H1 (cell line): ENCODE measurements around the gene EFEMP1. TPM values are rescaled to one million over a fixed set of nuclear protein-coding genes. Genes with fewer than 3 reads are reported as not detected.

Source experiments
- CTCF ChIA-PET: fragments of 300-600 bp; sonication (Branson Sonifier 250); formaldehyde crosslinking; loops from one replicate; lab custom pipeline; 2021; ENCODE audit not compliant: partially characterized antibody; lab: Charles Lee
- POLR2A ChIA-PET: fragments of 300-600 bp; sonication (Branson Sonifier 250); formaldehyde crosslinking; loops from one replicate; lab custom pipeline; 2021; ENCODE audit warnings: inconsistent platforms; ENCODE audit not compliant: partially characterized antibody; lab: Charles Lee
- DNase-seq, 2 experiments: peaks; one replicate each; pipeline versions ENCODE4 v3.0.0 to v3.0.0-alpha.2; 2010 to 2022; ENCODE audit warnings: low spot score in 2 of 2, low read depth in 1 of 2, mixed read lengths in 1 of 2
- FAIRE-seq: peaks from 2 replicates; lab custom pipeline; 2011; peaks lifted over from hg19 to GRCh38; lab: Jason Lieb, UNC
- H2AFZ ChIP-seq: 2 replicates; pipeline ENCODE4 v1.8.1; 2012; ENCODE audit warnings: low read length, inconsistent platforms
- H2AK5ac ChIP-seq: 2 replicates; pipeline ENCODE4 v1.6.1; 2013; ENCODE audit warnings: low read depth, low read length
- H2BK120ac ChIP-seq: replicated peaks from 2 replicates; pipeline ENCODE3; 2013; ENCODE audit warnings: low read depth, low read length, inconsistent platforms
- H2BK12ac ChIP-seq: 2 replicates; pipeline ENCODE4 v1.6.1; 2013; ENCODE audit warnings: low read depth, low read length
- H2BK15ac ChIP-seq: 2 replicates; pipeline ENCODE4 v1.6.1; 2013; ENCODE audit warnings: low read length
- H2BK20ac ChIP-seq: 2 replicates; pipeline ENCODE4 v1.6.1; 2013; ENCODE audit warnings: low read length
- H2BK5ac ChIP-seq: 2 replicates; pipeline ENCODE4 v1.6.1; 2013; ENCODE audit warnings: low read depth, low read length
- H3K14ac ChIP-seq: 2 replicates; pipeline ENCODE4 v1.6.1; 2013; ENCODE audit warnings: inconsistent platforms; ENCODE audit not compliant: insufficient read length
- H3K18ac ChIP-seq: 2 replicates; pipeline ENCODE4 v1.6.1; 2013; ENCODE audit warnings: low read length; ENCODE audit errors: extremely low read depth
- H3K23ac ChIP-seq: 2 replicates; pipeline ENCODE4 v1.6.1; 2013; ENCODE audit warnings: inconsistent platforms; ENCODE audit not compliant: insufficient read length
- H3K23me2 ChIP-seq: 2 replicates; pipeline ENCODE4 v1.6.1; 2013; ENCODE audit warnings: low read depth, low read length
- H3K27ac ChIP-seq: 2 replicates; pipeline ENCODE4 v1.6.1; 2011; ENCODE audit warnings: low read depth, low read length, inconsistent platforms
- H3K27me3 ChIP-seq, 4 experiments: replicated peaks in 1 of 4; 1 replicate in 1 of 4; 2 replicates in 3 of 4; pipeline versions ENCODE4 v1.6.1 to v1.8.1; 2011 to 2013; ENCODE audit warnings: low read length in 3 of 4, mild to moderate bottlenecking in 3 of 4, inconsistent platforms in 2 of 4, mixed read lengths in 2 of 4, moderate library complexity in 1 of 4; ENCODE audit not compliant: control insufficient read depth in 3 of 4, insufficient read depth in 3 of 4; ENCODE audit errors: extremely low read depth in 1 of 4
- H3K36me3 ChIP-seq, 4 experiments: 2 replicates each; pipeline versions ENCODE4 v1.6.1 to v1.8.1; 2011 to 2013; ENCODE audit warnings: mild to moderate bottlenecking in 4 of 4, low read length in 3 of 4, moderate library complexity in 2 of 4, control low read depth in 1 of 4, inconsistent platforms in 1 of 4; ENCODE audit not compliant: insufficient read depth in 4 of 4, control insufficient read depth in 2 of 4
- H3K4ac ChIP-seq: replicated peaks from 2 replicates; pipeline ENCODE3; 2013; ENCODE audit warnings: low read length, low read depth, mixed read lengths, inconsistent platforms; ENCODE audit not compliant: insufficient read length
- H3K4me1 ChIP-seq, 4 experiments: replicated peaks in 1 of 4; 1 replicate in 1 of 4; 2 replicates in 3 of 4; pipeline versions ENCODE4 v1.6.1 to v1.8.1; 2011 to 2013; ENCODE audit warnings: low read length in 3 of 4, inconsistent platforms in 2 of 4, mixed read lengths in 1 of 4; ENCODE audit not compliant: insufficient read depth in 4 of 4, control insufficient read depth in 3 of 4
- H3K4me2 ChIP-seq, 2 experiments: 2 replicates each; pipeline versions ENCODE4 v1.6.1 to v1.8.1; 2011 to 2013; ENCODE audit warnings: low read depth in 2 of 2, low read length in 2 of 2, control low read depth in 1 of 2, inconsistent platforms in 1 of 2, mild to moderate bottlenecking in 1 of 2; ENCODE audit not compliant: insufficient read depth in 1 of 2
- H3K4me3 ChIP-seq, 4 experiments: fragments of 200-600, 300-600 bp in 1 of 4; sonication (generic), shearing (Covaris generic), sonication (Bioruptor Twin) in 1 of 4; 2 replicates each; pipeline versions ENCODE4 v1.5.1 to v1.8.1; 2011 to 2016; ENCODE audit warnings: low read length in 4 of 4, low read depth in 3 of 4, control low read depth in 2 of 4, inconsistent platforms in 2 of 4, mild to moderate bottlenecking in 2 of 4, mixed read lengths in 1 of 4, moderate library complexity in 1 of 4; ENCODE audit not compliant: insufficient read depth in 2 of 4; ENCODE audit errors: extremely low read depth in 1 of 4
- H3K56ac ChIP-seq: replicated peaks from 2 replicates; pipeline ENCODE3; 2013; ENCODE audit warnings: low read depth, mild to moderate bottlenecking, mixed read lengths, low read length, inconsistent platforms; ENCODE audit not compliant: insufficient read length
- H3K79me1 ChIP-seq: 2 replicates; pipeline ENCODE4 v1.6.1; 2013; ENCODE audit warnings: low read depth, low read length, control low read depth
- H3K79me2 ChIP-seq, 2 experiments: 2 replicates each; pipeline versions ENCODE4 v1.6.1 to v1.8.1; 2012 to 2013; ENCODE audit warnings: low read length in 2 of 2, mild to moderate bottlenecking in 2 of 2, inconsistent platforms in 1 of 2; ENCODE audit not compliant: insufficient read depth in 2 of 2, control insufficient read depth in 1 of 2
- H3K9ac ChIP-seq, 4 experiments: replicated peaks in 1 of 4; 1 replicate in 1 of 4; 2 replicates in 3 of 4; pipeline versions ENCODE4 v1.6.1 to v1.8.1; 2011 to 2013; ENCODE audit warnings: low read depth in 3 of 4, low read length in 3 of 4, control low read depth in 2 of 4, mild to moderate bottlenecking in 2 of 4, moderate library complexity in 2 of 4, inconsistent platforms in 1 of 4; ENCODE audit errors: extremely low read depth in 1 of 4
- H3K9me3 ChIP-seq, 2 experiments: 2 replicates each; pipeline versions ENCODE4 v1.6.1 to v1.8.1; 2012 to 2013; ENCODE audit warnings: mild to moderate bottlenecking in 2 of 2, moderate library complexity in 2 of 2, control low read depth in 1 of 2, inconsistent platforms in 1 of 2, low read depth in 1 of 2, low read length in 1 of 2, mixed read lengths in 1 of 2; ENCODE audit not compliant: insufficient read depth in 2 of 2
- H4K20me1 ChIP-seq, 2 experiments: replicated peaks in 1 of 2; 2 replicates each; pipeline versions ENCODE3 to v1.8.1; 2011 to 2013; ENCODE audit warnings: inconsistent platforms in 2 of 2, low read length in 2 of 2, mild to moderate bottlenecking in 1 of 2; ENCODE audit not compliant: insufficient read depth in 2 of 2, control insufficient read depth in 1 of 2
- H4K5ac ChIP-seq: 2 replicates; pipeline ENCODE4 v1.6.1; 2013; ENCODE audit warnings: low read length, low read depth, mixed read lengths, inconsistent platforms; ENCODE audit not compliant: insufficient read length
- H4K8ac ChIP-seq: 2 replicates; pipeline ENCODE4 v1.8.0; 2013; ENCODE audit warnings: mild to moderate bottlenecking, moderate library complexity, low read length, inconsistent platforms; ENCODE audit not compliant: insufficient read depth; ENCODE audit errors: extremely low read depth
- H4K91ac ChIP-seq: replicated peaks from 2 replicates; pipeline ENCODE3; 2013; ENCODE audit warnings: low read length, mixed read lengths, inconsistent platforms; ENCODE audit not compliant: insufficient read length
- CBX8 ChIP-seq: fragments of 300-800, 300-1000 bp; sonication (generic); IDR thresholded peaks from 2 replicates; pipeline ENCODE4 v1.7.1; 2016; ENCODE audit warnings: low read depth, low read length, borderline replicate concordance
- CREB1 ChIP-seq: IDR thresholded peaks from 2 replicates; pipeline ENCODE4 v1.6.1; 2012; ENCODE audit warnings: inconsistent platforms
- GTF2F1 ChIP-seq: IDR thresholded peaks from 2 replicates; pipeline ENCODE4 v1.6.1; 2012; ENCODE audit warnings: low read depth, low read length, improper control_type of control experiment, borderline replicate concordance
- HDAC2 ChIP-seq, 2 experiments: fragments of 300-600 bp in 1 of 2; sonication (generic) in 1 of 2; IDR thresholded peaks; 2 replicates each; pipeline ENCODE4 v1.6.1; 2011 to 2012; ENCODE audit warnings: low read depth in 2 of 2, low read length in 2 of 2, mild to moderate bottlenecking in 2 of 2, moderate library complexity in 2 of 2, borderline replicate concordance in 1 of 2, inconsistent platforms in 1 of 2
- NANOG ChIP-seq: IDR thresholded peaks from 2 replicates; pipeline ENCODE4 v1.6.1; 2011; ENCODE audit warnings: low read length, low read depth, mild to moderate bottlenecking, inconsistent platforms; ENCODE audit not compliant: insufficient read depth, poor library complexity, severe bottlenecking
- POU5F1 ChIP-seq: IDR thresholded peaks from 2 replicates; pipeline ENCODE4 v1.6.1; 2011; ENCODE audit warnings: low read depth, mild to moderate bottlenecking, low read length, moderate library complexity
- RNF2 ChIP-seq: fragments of 200-900, 300-1000 bp; sonication (generic); IDR thresholded peaks from 2 replicates; pipeline ENCODE4 v1.7.1; 2016; ENCODE audit warnings: borderline replicate concordance, low read depth, mild to moderate bottlenecking, antibody characterized with exemption, low read length; ENCODE audit not compliant: poor library complexity, severe bottlenecking; ENCODE audit errors: missing control alignments
- SAP30 ChIP-seq: fragments of 300-600 bp; sonication (generic); IDR thresholded peaks from 2 replicates; pipeline ENCODE4 v1.7.1; 2012; ENCODE audit warnings: low read length, moderate library complexity, mild to moderate bottlenecking, inconsistent platforms; ENCODE audit not compliant: insufficient read depth, insufficient replicate concordance
- WGBS, 2 experiments: shearing (Covaris generic) in 1 of 2; methylation state at CpG; one replicate each; pipeline versions ENCODE4 v1.1.6 to v1.1.7; 2013 to 2015; ENCODE audit warnings: low lambda C conversion rate in 2 of 2, mixed read lengths in 2 of 2, inconsistent platforms in 1 of 2, low coverage in 1 of 2, missing lambda C conversion rate in 1 of 2; ENCODE audit not compliant: insufficient replicate concordance in 2 of 2, insufficient coverage in 1 of 2, insufficient read length in 1 of 2; ENCODE audit errors: extremely low coverage in 1 of 2, missing lambda C conversion rate in 1 of 2; 5-methylcytosine and 5-hydroxymethylcytosine counted together
- polyA plus RNA-seq, 7 experiments: library from polyadenylated mRNA; depleted of rRNA in 3 of 7; stranded (reverse) in 5 of 7; unstranded in 2 of 7; fragments of >200 nt in 5 of 7; fragments of 200-250 nt in 2 of 7; gene quantifications; 1 replicate in 5 of 7; 2 replicates in 1 of 7; 4 replicates in 1 of 7; pipeline versions ENCODE4 v1.2.1 to v1.2.3, GENCODE V29; 2011 to 2013; ENCODE audit warnings: missing spikeins in 2 of 7, mixed read lengths in 2 of 7
- total RNA-seq: library from RNA; stranded (reverse); fragmentation: NEBNext Ultra II Directional; extraction: Animal tissue kit (Norgen Biotek cat#: 25700); gene quantifications from 2 replicates; pipeline ENCODE4 v1.2.1, GENCODE V29; 2021
- TF ChIP-seq, protein P1 (sequence below), 3 experiments: IDR thresholded peaks; 1 replicate in 2 of 3; 2 replicates in 1 of 3; pipeline versions ENCODE4 v1.5.1 to v1.6.1; 2011; ENCODE audit warnings: low read length in 3 of 3, mild to moderate bottlenecking in 3 of 3, inconsistent platforms in 2 of 3, low read depth in 1 of 3, moderate library complexity in 1 of 3; ENCODE audit not compliant: insufficient read depth in 1 of 3; ENCODE audit errors: control extremely low read depth in 1 of 3
- TF ChIP-seq, protein P2 (sequence below): IDR thresholded peaks from 2 replicates; pipeline ENCODE4 v1.6.1; 2012; ENCODE audit warnings: inconsistent platforms

Gene EFEMP1
- total and polyA plus RNA-seq, 2 of the 8 experiments (the other 6 are each of a cell fraction or from before 2014, with no cell fraction given): 15.5 to 19.7 TPM

DNA sequence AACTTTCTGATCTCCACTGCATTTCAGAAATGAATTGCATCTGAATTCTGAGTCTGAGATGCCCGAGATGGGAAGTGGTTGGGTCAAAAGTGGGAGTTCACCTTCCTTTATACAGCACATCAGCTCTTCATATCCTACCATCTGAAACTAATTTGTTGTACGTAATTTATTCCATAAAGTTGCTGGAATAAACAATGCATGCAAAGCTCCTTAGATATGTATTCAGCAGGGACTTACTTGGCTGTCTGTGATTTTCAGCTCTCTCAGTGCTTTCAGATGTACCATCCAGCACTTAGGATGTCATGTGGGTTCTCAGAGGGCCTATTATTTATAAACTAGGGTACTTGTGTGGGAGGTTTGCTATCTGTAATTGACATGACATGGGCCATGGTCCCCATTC is 46.9 kb upstream of the EFEMP1 start:
- Histone ChIP-seq H3K79me2 (no peaks in the 10 kb centered on the region), H3K23me2 (no peaks in the 10 kb centered on the region; the same call in 1 of the 2 replicates), H3K4me2 (no peak overlapping the region), H2AFZ (no peak overlapping the region), H3K9ac (no peak overlapping the region), H3K27me3 (no peaks in the 10 kb centered on the region), H3K14ac (no peak overlapping the region), H2BK120ac (no peak overlapping the region), H3K9me3 (no peaks in the 10 kb centered on the region), H3K4ac (no peak overlapping the region), H3K4me3 (no peak overlapping the region), H4K8ac (no peak overlapping the region), H2BK20ac (no peak overlapping the region), H3K79me1 (no peaks in the 10 kb centered on the region), H3K18ac (no peak overlapping the region), H2BK5ac (no peak overlapping the region), H4K5ac (no peak overlapping the region), H2AK5ac (no peak overlapping the region), H3K56ac (no peak overlapping the region), H3K4me1 (no peaks in the 10 kb centered on the region), H3K27ac (no peak overlapping the region), H4K91ac (no peak overlapping the region), H4K20me1 (no peaks in the 10 kb centered on the region), H2BK12ac (no peak overlapping the region), H3K36me3 (no peaks in the 10 kb centered on the region), H2BK15ac (no peak overlapping the region), H3K23ac (no peak overlapping the region)
- FAIRE-seq: no peak
- DNase-seq: no peak
- WGBS, 2 experiments: 89% methylated on average over 2 of the region's 2 CpGs; no CpG with 5 or more reads in 1 of the 2 experiments
- ChIA-PET POLR2A (no interaction called here), CTCF (interaction anchor here (0.7 to 1.1 kb wide), 3 partner anchors 11 to 423 kb away, joined by 3 read pairs; no protein-coding TSS in a partner anchor)
- no peak for TF ChIP-seq HDAC2 (IDR thresholded peaks at IDR 0.05; ENCODE audit: borderline replicate concordance in 1 of 2, low read depth in 2 of 2, low read length in 2 of 2)
- TF ChIP-seq GTF2F1: no peak
- no peak for TF ChIP-seq CBX8
- TF ChIP-seq POU5F1: no peak
- TF ChIP-seq RNF2: no peak
- no peak for TF ChIP-seq CREB1
- no peak for TF ChIP-seq NANOG
- TF ChIP-seq, protein P1, sequence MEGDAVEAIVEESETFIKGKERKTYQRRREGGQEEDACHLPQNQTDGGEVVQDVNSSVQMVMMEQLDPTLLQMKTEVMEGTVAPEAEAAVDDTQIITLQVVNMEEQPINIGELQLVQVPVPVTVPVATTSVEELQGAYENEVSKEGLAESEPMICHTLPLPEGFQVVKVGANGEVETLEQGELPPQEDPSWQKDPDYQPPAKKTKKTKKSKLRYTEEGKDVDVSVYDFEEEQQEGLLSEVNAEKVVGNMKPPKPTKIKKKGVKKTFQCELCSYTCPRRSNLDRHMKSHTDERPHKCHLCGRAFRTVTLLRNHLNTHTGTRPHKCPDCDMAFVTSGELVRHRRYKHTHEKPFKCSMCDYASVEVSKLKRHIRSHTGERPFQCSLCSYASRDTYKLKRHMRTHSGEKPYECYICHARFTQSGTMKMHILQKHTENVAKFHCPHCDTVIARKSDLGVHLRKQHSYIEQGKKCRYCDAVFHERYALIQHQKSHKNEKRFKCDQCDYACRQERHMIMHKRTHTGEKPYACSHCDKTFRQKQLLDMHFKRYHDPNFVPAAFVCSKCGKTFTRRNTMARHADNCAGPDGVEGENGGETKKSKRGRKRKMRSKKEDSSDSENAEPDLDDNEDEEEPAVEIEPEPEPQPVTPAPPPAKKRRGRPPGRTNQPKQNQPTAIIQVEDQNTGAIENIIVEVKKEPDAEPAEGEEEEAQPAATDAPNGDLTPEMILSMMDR (IDR thresholded peaks at IDR 0.05; ENCODE audit: control extremely low read depth in 1 of 3, insufficient read depth in 1 of 3, low read depth in 1 of 3, low read length in 3 of 3): no peak
- no peak for TF ChIP-seq SAP30
- TF ChIP-seq, protein P2, sequence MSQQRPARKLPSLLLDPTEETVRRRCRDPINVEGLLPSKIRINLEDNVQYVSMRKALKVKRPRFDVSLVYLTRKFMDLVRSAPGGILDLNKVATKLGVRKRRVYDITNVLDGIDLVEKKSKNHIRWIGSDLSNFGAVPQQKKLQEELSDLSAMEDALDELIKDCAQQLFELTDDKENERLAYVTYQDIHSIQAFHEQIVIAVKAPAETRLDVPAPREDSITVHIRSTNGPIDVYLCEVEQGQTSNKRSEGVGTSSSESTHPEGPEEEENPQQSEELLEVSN: no peak
